T follicular helper cell (primary cell): ENCODE data around the gene TMF1.

Experiments used
- DNase-seq: peaks from one replicate; pipeline ENCODE4 v3.0.0-alpha.2; 2020; ENCODE audit warnings: low read depth
- total RNA-seq, 2 experiments: gene quantifications; one replicate each; lab custom pipeline; 2026; lab: John Stamatoyannopoulos, UW

The TMF1 gene, protein sequence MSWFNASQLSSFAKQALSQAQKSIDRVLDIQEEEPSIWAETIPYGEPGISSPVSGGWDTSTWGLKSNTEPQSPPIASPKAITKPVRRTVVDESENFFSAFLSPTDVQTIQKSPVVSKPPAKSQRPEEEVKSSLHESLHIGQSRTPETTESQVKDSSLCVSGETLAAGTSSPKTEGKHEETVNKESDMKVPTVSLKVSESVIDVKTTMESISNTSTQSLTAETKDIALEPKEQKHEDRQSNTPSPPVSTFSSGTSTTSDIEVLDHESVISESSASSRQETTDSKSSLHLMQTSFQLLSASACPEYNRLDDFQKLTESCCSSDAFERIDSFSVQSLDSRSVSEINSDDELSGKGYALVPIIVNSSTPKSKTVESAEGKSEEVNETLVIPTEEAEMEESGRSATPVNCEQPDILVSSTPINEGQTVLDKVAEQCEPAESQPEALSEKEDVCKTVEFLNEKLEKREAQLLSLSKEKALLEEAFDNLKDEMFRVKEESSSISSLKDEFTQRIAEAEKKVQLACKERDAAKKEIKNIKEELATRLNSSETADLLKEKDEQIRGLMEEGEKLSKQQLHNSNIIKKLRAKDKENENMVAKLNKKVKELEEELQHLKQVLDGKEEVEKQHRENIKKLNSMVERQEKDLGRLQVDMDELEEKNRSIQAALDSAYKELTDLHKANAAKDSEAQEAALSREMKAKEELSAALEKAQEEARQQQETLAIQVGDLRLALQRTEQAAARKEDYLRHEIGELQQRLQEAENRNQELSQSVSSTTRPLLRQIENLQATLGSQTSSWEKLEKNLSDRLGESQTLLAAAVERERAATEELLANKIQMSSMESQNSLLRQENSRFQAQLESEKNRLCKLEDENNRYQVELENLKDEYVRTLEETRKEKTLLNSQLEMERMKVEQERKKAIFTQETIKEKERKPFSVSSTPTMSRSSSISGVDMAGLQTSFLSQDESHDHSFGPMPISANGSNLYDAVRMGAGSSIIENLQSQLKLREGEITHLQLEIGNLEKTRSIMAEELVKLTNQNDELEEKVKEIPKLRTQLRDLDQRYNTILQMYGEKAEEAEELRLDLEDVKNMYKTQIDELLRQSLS
- total RNA-seq, result 126 to 225 reads per million in 2 experiments

DNA sequence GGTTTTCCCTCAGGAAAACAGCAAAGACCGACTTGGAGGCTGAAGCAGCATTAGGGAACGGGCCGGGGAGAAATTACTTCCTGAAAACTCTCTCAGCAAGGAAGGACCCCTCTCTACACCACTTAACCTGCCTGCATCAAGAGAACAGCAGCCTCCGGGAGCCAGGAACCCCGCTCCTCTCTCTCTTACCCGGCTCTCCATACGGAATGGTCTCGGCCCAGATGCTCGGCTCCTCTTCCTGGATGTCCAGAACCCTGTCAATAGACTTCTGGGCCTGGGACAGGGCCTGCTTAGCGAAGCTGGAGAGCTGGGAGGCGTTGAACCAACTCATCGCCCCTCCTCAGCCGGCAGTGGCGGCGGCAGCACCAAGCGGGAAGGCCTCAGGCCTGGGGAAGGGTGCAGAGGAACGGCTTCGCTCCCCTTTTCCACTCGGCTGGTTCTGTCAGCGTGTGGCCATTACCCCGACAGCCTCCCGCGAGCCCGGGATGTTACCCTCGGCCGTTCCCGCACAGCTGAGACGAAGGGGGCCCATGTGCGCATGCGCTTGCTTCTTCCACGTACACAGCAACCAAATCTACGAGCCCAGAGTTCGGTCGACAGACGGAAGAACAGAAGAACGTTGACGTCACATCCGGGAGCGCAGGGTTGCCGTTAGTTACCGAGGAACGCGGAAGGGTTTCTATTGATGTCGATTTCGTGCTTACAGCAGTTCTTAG, at the start of gene TMF1:
TMF1 (minus strand) TSS at position 578 of the 716 bp plus-strand sequence; CDS start at position 331, 247 bp downstream.
- DNase-seq, result peak; percentile 97

GRCh38 chr3:69099576-69099975, 47.4 kb upstream of the TMF1 start:
- DNase-seq, result no peak

DNA sequence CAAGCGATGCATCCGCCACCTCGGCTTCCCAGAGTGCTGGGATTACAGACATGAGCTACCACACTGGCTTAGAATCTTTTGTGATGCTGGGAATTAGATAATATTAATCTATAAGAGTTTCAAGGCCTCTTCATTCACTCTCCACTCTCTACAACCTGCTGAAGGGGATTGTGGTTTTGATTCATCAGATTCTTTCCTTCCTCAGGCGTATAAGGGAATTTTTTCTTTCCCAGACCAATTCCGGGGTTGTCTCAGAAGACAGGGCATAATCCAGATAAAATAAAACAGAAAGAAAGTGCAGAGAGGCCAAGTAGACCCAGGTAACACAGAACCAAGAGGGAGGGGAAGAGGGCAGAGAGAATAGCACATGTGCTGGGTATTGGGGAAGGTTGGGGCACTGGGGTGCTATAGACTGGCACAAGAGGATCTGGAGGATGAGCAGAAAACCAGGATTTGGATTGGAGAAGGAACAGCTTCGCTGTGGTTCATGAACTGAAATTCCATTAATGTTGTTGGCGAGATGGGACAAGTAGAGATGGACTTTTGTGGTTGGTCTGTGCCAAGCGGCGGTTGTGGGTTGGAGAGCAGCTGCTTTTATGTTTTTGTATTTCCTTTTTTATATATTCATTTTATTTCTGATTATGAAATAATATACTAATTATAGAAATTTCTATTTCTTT, 45.4 kb upstream of the TMF1 start:
- DNase-seq, result no peak

DNA sequence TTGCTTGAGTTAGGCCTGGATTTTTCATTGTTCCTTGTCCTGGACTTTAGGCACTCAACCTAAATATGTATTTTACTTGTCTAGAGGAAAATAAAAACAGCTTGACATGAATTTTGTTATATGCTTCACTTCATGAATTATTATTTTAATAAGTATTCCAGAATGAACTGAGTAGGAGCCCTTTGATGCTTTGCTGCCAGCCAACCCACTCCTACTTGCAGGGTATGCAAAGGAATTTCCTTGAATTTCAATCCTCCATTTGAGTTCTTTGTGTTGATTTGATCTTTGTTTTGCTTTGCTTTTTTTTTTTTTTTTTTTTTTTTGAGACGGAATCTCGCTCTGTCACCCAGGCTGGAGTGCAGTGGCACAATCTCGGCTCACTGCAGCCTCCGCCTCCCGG, 44.2 kb upstream of the TMF1 start:
- no peak for DNase-seq

GRCh38 chr3:69095636-69096035, 43.5 kb upstream of the TMF1 start:
- DNase-seq, result no peak

- no peak for DNase-seq
Measured at GRCh38 chr3:69094467-69095205, 42.5 kb upstream of the TMF1 start.

- DNase-seq, result no peak
Measured at GRCh38 chr3:69092030-69092516, 39.9 kb upstream of the TMF1 start.

DNA sequence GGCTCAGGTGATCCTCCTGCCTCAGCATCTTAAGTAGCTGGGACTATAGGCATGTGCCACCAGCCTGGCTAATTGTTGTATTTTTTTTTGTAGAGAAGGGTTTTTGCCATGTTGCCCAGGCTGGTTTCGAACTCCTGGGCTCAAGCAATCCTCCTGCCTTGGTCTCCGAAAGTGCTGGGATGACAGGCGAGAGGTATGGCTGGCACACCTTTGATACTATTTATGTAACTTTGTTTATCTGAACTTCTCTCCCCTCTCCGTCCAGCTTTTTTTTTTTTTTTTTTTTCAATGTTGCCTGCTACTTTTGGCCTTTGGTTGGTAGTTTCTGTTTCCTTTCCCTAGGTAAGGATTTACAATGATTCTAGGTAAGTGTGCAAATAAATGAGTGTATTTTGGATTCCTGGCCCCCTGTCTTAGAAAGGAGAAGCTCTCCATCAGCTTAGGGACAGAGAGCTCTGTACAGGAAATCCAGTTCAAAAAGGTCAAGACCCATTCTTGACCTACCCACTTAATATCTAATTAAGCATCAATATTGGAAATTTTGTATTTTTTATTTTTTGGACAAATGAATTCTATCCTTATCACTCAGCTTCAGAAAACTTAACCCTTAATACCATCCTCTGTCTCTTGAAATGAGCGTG, 39.4 kb upstream of the TMF1 start:
- DNase-seq, result no peak

GRCh38 chr3:69090021-69090420, 37.9 kb upstream of the TMF1 start:
- DNase-seq, result no peak

DNA sequence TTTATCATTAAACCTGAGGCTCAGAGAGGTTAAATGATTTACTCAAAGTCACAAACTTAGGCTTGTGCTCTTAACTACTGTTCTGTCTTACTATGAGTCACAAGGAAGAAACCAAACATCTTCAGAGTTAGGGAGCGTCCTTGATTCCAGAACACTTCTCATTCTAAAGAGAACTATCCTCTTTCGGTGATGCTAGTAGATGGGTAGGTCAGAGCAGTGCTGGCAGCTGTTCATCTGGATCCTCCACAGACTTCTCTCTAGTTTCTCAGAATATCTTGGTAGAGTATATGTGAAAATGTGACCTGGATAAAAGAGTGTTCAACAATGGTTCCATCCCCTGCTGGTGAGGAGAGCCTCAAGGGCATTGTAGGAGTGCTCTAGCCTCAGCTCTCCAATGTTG, 35.9 kb upstream of the TMF1 start:
- no peak for DNase-seq

DNA sequence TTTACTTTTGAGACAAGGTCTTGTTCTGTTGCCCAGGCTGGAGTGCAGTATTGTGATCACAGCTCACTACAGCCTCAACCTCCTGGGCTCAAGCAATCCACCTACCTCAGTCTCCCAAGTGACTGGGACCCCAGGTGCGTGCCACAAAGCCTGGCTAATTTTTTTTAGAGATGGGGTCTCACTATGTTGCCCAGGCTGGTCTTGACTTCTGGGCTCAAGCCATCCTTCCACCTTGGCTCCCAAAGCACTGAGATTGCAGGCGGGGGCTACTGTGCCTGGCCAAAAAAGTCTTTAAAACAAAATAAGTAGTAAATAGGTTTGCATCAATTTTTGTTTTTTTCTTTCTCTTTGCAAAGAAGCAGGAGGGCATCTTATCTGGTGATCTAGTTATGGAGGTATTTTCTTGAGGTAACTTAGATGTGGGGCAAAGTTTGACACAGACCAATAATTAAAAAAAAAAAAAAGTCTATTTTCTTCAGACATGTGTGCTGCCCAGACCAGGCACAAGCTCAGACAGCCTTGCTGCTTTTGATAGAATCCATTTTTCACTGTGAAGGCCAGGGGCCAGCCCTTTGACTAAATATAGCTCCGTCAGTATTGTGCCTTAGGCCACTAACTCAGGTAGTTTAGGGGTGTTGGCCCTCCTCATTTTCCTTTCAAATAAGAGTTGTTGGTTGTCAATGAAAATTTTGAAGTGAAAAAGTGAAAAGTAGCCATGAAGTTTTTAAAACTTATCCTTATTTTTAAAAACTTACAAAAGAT, 35.1 kb upstream of the TMF1 start:
- DNase-seq, result no peak

DNA sequence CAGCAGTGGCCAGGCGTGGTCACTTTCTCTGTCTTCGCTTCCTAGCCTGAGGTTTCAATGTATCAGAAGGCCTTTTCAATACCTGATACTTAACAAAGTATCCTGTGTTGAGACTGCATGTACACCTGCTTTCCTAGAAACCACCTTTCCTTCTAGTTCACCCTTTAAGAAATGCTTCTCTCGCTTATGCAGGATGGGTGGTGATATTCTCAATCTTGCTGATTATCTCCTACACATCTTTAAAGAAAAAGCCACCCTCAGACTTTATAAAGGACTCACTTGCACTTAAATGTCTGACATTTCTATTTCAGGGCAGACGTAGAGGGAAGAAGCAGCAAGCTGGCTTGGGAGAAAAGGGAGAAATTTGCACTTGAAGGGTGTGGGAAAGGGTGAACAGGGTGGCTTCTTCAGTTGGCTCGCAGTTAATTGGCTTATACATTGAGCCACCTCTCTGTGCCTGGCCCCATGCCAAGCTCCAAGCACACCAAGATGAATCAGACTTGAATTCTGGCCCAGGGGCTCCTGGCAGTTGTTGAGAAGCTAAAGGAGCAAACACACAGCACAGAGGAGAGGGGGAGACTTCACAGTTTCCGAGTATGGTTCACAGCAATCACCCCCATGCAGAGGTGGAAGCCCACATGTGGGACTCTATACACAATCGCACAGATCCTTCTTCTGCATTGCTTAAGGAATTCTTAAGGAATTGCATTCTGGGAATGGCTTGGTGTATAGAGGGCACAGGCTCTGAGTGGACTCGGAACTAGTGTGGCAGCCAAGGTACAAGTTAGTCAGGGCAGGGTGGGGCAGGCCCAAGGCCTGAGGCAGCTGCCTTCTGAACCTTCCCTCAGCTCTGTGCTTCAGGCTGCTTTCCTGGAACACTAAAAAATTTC, 33.9 kb upstream of the TMF1 start:
- peak; percentile 54 for DNase-seq

DNA sequence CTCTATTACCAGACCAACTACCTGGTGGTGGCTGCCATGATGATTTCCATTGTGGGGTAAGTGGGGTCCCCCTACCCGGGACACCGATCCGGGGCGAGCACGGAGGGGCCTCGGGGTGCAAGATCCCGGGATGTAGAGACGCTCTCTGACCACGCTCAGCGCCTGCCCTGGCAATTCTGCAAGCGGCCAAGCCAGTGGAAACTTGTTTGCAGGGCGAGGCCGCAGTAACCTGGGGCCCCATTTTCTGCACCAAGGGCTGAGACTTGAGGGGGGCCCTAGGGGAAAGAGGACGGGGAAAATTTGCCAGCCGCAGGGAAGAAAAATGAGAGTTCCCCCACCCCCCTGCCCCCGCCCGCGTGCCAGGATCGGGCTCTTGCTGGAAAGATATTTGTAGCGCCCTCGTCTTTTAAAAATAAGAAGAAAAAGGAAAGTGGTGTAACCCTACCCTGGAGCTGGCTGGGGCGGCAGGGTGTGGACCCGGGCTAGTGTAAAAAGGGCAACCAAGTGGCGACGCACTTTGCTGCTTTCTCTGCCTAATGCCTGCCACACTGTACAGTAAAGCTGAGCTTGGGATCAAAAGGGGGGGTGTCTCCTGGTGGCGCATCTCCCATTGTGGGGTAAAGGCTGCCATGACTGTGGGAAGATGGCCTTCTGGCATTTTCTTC, 33.2 kb upstream of the TMF1 start:
- no peak for DNase-seq

GRCh38 chr3:69084326-69085167, 32.4 kb upstream of the TMF1 start, which contains the start of gene ARL6IP5:
Gene ARL6IP5 (plus strand): TSS chr3:69084937. CDS start chr3:69085048, 111 bp downstream.
- DNase-seq, result peak; percentile 87

DNA sequence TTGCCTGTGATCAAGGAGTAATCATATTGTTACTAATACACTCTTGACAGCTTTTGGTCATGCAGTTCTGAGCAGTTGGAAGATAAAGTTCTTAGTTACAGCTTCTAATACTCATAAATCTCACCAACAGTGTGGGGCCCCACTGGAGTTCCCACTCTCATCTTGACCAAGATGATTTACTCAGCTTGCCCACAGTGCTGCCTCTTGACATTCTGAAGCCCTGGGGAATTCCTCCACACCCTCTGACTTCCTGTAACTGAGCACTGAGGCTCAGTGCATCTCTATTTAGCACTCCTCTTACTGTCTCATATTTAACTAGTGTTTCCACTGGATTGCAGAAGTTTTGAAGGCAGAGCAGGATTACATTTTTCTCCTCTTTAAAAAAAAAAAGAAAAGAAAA, 30.7 kb upstream of the TMF1 start:
- DNase-seq, result peak; percentile 43

GRCh38 chr3:69082361-69082760, 30.2 kb upstream of the TMF1 start:
- DNase-seq, result no peak
